GM12873 (cell line): ENCODE measurements around the gene TMEM232.

ENCODE experiments used
- CTCF ChIP-seq: IDR thresholded peaks from 2 replicates; pipeline ENCODE4 v1.5.1; 2012; ENCODE audit warnings: low read depth, mild to moderate bottlenecking, moderate library complexity, low read length, control low read depth; ENCODE audit not compliant: insufficient read depth; ENCODE audit errors: missing control alignments

TMEM232 gene

DNA sequence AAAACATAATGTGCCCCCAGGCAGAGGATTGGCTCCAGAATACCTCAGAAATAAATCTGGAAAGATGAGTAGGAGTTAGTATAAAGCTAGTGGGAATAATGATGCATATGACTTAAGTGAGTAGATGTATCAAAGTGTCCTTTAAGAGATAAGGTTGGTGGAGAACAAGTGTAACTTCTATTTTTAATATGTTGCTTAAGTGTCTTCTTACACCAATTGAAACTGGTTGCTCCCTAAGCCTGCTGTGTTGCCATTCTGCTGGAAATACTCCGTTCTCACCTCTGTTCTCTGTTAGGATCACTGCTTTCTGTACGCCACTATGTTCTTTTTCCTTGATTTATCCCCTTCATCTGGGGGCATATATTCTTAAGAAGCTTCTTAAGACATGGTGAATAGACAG lies 286.4 kb downstream of the TMEM232 start:
- no peak for TF ChIP-seq CTCF

GRCh38 chr5:110439296-110439695 lies 287.2 kb downstream of the TMEM232 start:
- no peak for TF ChIP-seq CTCF

DNA sequence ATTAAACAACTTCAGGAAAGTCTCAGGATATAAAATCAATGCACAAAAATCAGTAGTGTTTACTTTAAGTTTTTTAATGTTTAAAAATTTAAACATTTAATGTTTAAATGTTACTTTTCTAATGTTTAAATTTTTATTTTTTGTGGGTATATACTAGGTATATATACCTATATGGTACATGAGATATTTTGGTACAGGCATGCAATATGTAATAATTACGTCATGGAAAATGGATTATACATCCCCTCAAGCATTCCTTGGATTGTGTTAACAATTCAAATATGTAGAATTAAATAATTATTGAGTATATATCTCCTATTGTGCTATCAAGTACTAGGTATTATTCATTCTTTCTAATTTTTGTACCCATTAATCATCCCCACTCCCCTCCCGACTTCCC lies 291.3 kb downstream of the TMEM232 start:
- no peak for TF ChIP-seq CTCF

DNA sequence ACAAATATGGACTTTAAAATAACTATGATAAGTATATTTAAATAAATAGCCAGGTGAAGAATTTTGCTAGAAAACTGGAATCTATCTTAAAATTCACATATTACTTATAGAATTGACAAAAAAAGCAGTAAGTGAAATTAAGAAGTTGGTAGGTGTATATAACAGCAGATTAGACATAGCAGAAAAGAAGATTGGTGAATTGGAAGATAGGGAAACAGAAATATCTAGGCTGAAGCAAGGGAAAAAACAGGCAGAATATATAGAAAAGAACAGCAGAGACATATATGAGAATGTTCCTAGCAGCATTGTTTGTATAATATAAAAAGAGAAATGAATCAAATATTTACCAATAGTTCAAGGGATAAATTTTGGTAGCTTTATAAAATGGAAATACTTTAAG lies 294.9 kb downstream of the TMEM232 start:
- no peak for TF ChIP-seq CTCF

DNA sequence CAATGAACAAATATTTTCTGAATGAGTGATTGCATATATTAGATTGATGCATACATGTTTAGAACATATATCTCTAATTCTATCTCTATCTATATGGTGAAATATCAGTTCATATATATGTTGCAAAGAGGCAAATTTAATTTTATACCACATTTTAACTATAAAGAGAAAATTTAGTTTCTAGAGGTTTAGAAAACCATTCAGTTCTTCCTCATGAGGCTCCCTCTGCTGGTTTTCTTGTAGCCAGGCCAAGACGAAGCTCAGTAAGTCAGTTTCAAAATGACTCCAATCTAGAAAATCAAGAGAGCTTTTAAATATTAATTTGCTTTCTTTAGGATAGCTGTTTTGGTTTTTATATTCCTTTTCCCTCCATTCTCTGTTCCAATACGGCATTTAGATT lies 312.1 kb downstream of the TMEM232 start:
- peak; percentile 22 for TF ChIP-seq CTCF

- TF ChIP-seq CTCF = no peak
These were observed 312.6 kb downstream of the TMEM232 start for GRCh38 chr5:110413856-110414255.

- TF ChIP-seq CTCF = no peak
These were observed 316.9 kb downstream of the TMEM232 start for GRCh38 chr5:110409571-110409970.
